HG03139 (cell line): ENCODE measurements around the gene CKAP5.
"Not testable (repeated sequence)": the region's sequence is repeated elsewhere in the genome, so short reads cannot be mapped to it uniquely, and the experiment has no call there.

Experiments
- ATAC-seq: cut with Tn5 transposase; IDR thresholded peaks from one replicate; pipeline ENCODE4 v1.9.1; 2021; ENCODE audit not compliant: unreplicated experiment

CKAP5 gene

GRCh38 chr11:46855863-46856262, 9.8 kb upstream of the CKAP5 start:
- ATAC-seq, result no peak

- no peak for ATAC-seq
Measured at GRCh38 chr11:46855167-46855566, 9.1 kb upstream of the CKAP5 start.

GRCh38 chr11:46850829-46851380, 4.8 kb upstream of the CKAP5 start:
- ATAC-seq, result no peak

- ATAC-seq, result no peak
Measured at GRCh38 chr11:46849631-46850030, 3.6 kb upstream of the CKAP5 start.

- ATAC-seq, result no peak
Measured at GRCh38 chr11:46846510-46846830, 390 bp upstream of the CKAP5 start.

GRCh38 chr11:46845440-46845739, 690 bp downstream of the CKAP5 start:
- peak; percentile 13 for ATAC-seq

- ATAC-seq, result no peak
Measured at GRCh38 chr11:46840116-46840515, 6.0 kb downstream of the CKAP5 start.

- no peak for ATAC-seq
Measured at GRCh38 chr11:46838501-46838900, 7.6 kb downstream of the CKAP5 start.

- ATAC-seq, result no peak
Measured at GRCh38 chr11:46837860-46838259, 8.2 kb downstream of the CKAP5 start.

- no peak for ATAC-seq
Measured at GRCh38 chr11:46836870-46837269, 9.2 kb downstream of the CKAP5 start.

GRCh38 chr11:46836431-46836830, 9.6 kb downstream of the CKAP5 start:
- no peak for ATAC-seq

GRCh38 chr11:46835897-46836296, 10.2 kb downstream of the CKAP5 start:
- no peak for ATAC-seq

- ATAC-seq, result no peak
Measured at GRCh38 chr11:46834821-46835220, 11.3 kb downstream of the CKAP5 start.

- no peak for ATAC-seq
Measured at GRCh38 chr11:46832511-46833214, 13.4 kb downstream of the CKAP5 start.

GRCh38 chr11:46827995-46828394, 18.1 kb downstream of the CKAP5 start:
- no peak for ATAC-seq

GRCh38 chr11:46826310-46827044, 19.6 kb downstream of the CKAP5 start:
- ATAC-seq, result peak; percentile 98

GRCh38 chr11:46808799-46809431, 37.2 kb downstream of the CKAP5 start:
- ATAC-seq, result no peak

- ATAC-seq, result no peak
Measured at GRCh38 chr11:46801694-46802470, 44.2 kb downstream of the CKAP5 start.

- no peak for ATAC-seq
Measured at GRCh38 chr11:46800177-46800576, 45.9 kb downstream of the CKAP5 start.

- ATAC-seq, result not testable (repeated sequence)
Measured at GRCh38 chr11:46799725-46800124, 46.4 kb downstream of the CKAP5 start.

- no peak for ATAC-seq
Measured at GRCh38 chr11:46778416-46778815, 67.7 kb downstream of the CKAP5 start.
